ENCODE measurements around the gene CSNK1G2.

The CSNK1G2 gene

DNA sequence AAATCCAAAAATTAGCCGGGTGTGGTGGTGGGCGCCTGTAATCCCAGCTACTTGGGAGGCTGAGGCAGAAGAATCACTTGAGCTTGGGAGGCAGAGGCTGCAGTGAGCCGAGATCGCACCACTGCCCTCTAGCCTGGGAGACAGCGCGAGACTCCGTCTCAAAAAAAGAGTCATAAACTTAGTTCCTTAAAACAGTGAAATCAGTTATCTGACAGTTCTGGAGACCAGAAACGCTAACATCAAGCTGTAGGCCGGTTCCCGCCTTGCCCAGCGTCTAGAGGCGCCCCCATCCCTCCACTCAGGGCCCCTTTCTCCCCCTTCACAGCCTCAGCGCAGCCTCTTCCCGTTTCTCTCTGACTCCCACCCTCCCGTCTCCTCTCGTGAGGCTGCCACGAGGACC is 23.8 kb upstream of the CSNK1G2 start:
- CTCF ChIA-PET = interaction anchor here (1.8 kb wide), 1 partner anchor 31 kb away, joined by 3 read pairs; no protein-coding TSS in a partner anchor
- DNase-seq = peak; percentile 38 to 76 (median 73)
- Histone ChIP-seq H3K27ac (ENCODE audit: insufficient read depth in 1 of 2, low read depth in 1 of 2, low read length in 2 of 2, poor library complexity in 1 of 2, severe bottlenecking in 2 of 2) (no peak overlapping the region), H3K9me3 (ENCODE audit: control extremely low read depth in 1 of 5, control insufficient read depth in 4 of 5, insufficient read depth in 2 of 5, low read depth in 1 of 5, low read length in 4 of 5) (no peaks in the 10 kb centered on the region), H3K4me1 (ENCODE audit: control extremely low read depth in 1 of 4, control insufficient read depth in 4 of 4, insufficient read depth in 4 of 4, low read length in 3 of 4) (peaks cover 0 to 11% (median 7%) of the 10 kb centered on the region in 4 experiments), H3K4me3 (ENCODE audit: control insufficient read depth in 1 of 7, extremely low read depth in 1 of 7, insufficient read depth in 4 of 7, low read depth in 2 of 7, low read length in 6 of 7) (no peak overlapping the region), H3K27me3 (replicated peaks in 2 of 5; ENCODE audit: control insufficient read depth in 4 of 5, insufficient read depth in 5 of 5, low read length in 4 of 5) (no peaks in the 10 kb centered on the region), H3K36me3 (ENCODE audit: control insufficient read depth in 4 of 4, insufficient read depth in 4 of 4, low read length in 3 of 4) (peaks cover 0 to 79% (median 37%) of the 10 kb centered on the region in 4 experiments)
- POLR2A ChIA-PET = no interaction called here
- whole genome bisulfite sequencing (ENCODE audit: insufficient coverage) = 28% methylated on average over 9 of the region's 17 CpGs

- Histone ChIP-seq H3K36me3 (ENCODE audit: control insufficient read depth in 4 of 4, insufficient read depth in 4 of 4, low read length in 3 of 4) (peaks cover 0 to 78% (median 35%) of the 10 kb centered on the region in 4 experiments), H3K4me1 (ENCODE audit: control extremely low read depth in 1 of 4, control insufficient read depth in 4 of 4, insufficient read depth in 4 of 4, low read length in 3 of 4) (peaks cover 0 to 11% (median 7%) of the 10 kb centered on the region in 4 experiments), H3K9me3 (ENCODE audit: control extremely low read depth in 1 of 5, control insufficient read depth in 4 of 5, insufficient read depth in 2 of 5, low read depth in 1 of 5, low read length in 4 of 5) (no peaks in the 10 kb centered on the region), H3K27ac (ENCODE audit: insufficient read depth in 1 of 2, low read depth in 1 of 2, low read length in 2 of 2, poor library complexity in 1 of 2, severe bottlenecking in 2 of 2) (no peak overlapping the region), H3K4me3 (ENCODE audit: control insufficient read depth in 1 of 7, extremely low read depth in 1 of 7, insufficient read depth in 4 of 7, low read depth in 2 of 7, low read length in 6 of 7) (no peak overlapping the region), H3K27me3 (replicated peaks in 2 of 5; ENCODE audit: control insufficient read depth in 4 of 5, insufficient read depth in 5 of 5, low read length in 4 of 5) (no peaks in the 10 kb centered on the region)
- 99% methylated on average over 25 of the region's 25 CpGs for WGBS (ENCODE audit: insufficient coverage)
- POLR2A ChIA-PET = no interaction called here
- CTCF ChIA-PET = interaction anchor here (1.8 to 2.6 kb wide), 2 partner anchors 20 to 32 kb away, joined by 3 to 8 read pairs; no protein-coding TSS in a partner anchor
- DNase-seq = no peak
These were observed 23.0 kb upstream of the CSNK1G2 start for GRCh38 chr19:1917926-1918325.

DNA sequence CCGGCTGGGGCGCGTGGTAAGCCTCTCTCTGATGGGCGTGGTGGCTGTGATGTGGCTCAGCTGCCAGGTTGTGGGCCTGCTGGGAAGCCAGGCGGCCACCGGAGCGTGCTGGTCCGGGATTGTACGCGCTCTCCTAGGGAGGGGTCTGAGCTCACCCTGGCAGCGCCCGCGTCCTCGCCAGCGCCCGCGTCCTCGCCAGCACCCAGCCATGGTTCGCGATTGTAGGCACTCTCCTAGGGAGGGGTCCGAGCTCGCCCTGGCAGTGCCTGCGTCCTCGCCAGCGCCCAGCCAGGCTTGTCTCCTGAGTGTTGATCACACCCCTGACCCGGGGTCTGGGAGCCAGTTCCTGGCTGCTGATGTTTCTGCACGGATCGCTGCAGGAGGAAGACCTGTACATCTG is 22.0 kb upstream of the CSNK1G2 start:
- peaks cover 0 to 11% (median 7%) of the 10 kb centered on the region in 4 experiments for H3K4me1 ChIP-seq (ENCODE audit: control extremely low read depth in 1 of 4, control insufficient read depth in 4 of 4, insufficient read depth in 4 of 4, low read length in 3 of 4)
- ChIA-PET POLR2A (interaction anchor here (1.2 kb wide), 1 partner anchor 51 kb away, joined by 3 read pairs; no protein-coding TSS in a partner anchor), CTCF (interaction anchor here (2.2 to 2.7 kb wide), 3 partner anchors 10 to 21 kb away, joined by 6 to 16 read pairs (median 8); no protein-coding TSS in a partner anchor)
- H3K27ac ChIP-seq (ENCODE audit: insufficient read depth in 1 of 2, low read depth in 1 of 2, low read length in 2 of 2, poor library complexity in 1 of 2, severe bottlenecking in 2 of 2) = no peak overlapping the region
- DNase-seq = no peak
- peaks cover 0 to 73% (median 33%) of the 10 kb centered on the region in 4 experiments for H3K36me3 ChIP-seq (ENCODE audit: control insufficient read depth in 4 of 4, insufficient read depth in 4 of 4, low read length in 3 of 4)
- H3K4me3 ChIP-seq (ENCODE audit: control insufficient read depth in 1 of 7, extremely low read depth in 1 of 7, insufficient read depth in 4 of 7, low read depth in 2 of 7, low read length in 6 of 7) = no peak overlapping the region
- H3K9me3 ChIP-seq (ENCODE audit: control extremely low read depth in 1 of 5, control insufficient read depth in 4 of 5, insufficient read depth in 2 of 5, low read depth in 1 of 5, low read length in 4 of 5) = no peaks in the 10 kb centered on the region
- H3K27me3 ChIP-seq (replicated peaks in 2 of 5; ENCODE audit: control insufficient read depth in 4 of 5, insufficient read depth in 5 of 5, low read length in 4 of 5) = no peaks in the 10 kb centered on the region
- WGBS (ENCODE audit: insufficient coverage) = 96% methylated on average over 25 of the region's 28 CpGs

- POLR2A ChIA-PET = no interaction called here
- Histone ChIP-seq H3K4me3 (ENCODE audit: control insufficient read depth in 1 of 7, extremely low read depth in 1 of 7, insufficient read depth in 4 of 7, low read depth in 2 of 7, low read length in 6 of 7) (no peak overlapping the region), H3K4me1 (ENCODE audit: control extremely low read depth in 1 of 4, control insufficient read depth in 4 of 4, insufficient read depth in 4 of 4, low read length in 3 of 4) (peaks cover 0 to 11% (median 7%) of the 10 kb centered on the region in 4 experiments), H3K27ac (ENCODE audit: insufficient read depth in 1 of 2, low read depth in 1 of 2, low read length in 2 of 2, poor library complexity in 1 of 2, severe bottlenecking in 2 of 2) (no peak overlapping the region), H3K27me3 (replicated peaks in 2 of 5; ENCODE audit: control insufficient read depth in 4 of 5, insufficient read depth in 5 of 5, low read length in 4 of 5) (no peaks in the 10 kb centered on the region), H3K9me3 (ENCODE audit: control extremely low read depth in 1 of 5, control insufficient read depth in 4 of 5, insufficient read depth in 2 of 5, low read depth in 1 of 5, low read length in 4 of 5) (no peaks in the 10 kb centered on the region), H3K36me3 (ENCODE audit: control insufficient read depth in 4 of 4, insufficient read depth in 4 of 4, low read length in 3 of 4) (peaks cover 0 to 73% (median 37%) of the 10 kb centered on the region in 4 experiments)
- no peak for DNase-seq
- WGBS (ENCODE audit: insufficient coverage) = 98% methylated on average over 19 of the region's 19 CpGs
- CTCF ChIA-PET = interaction anchor here (0.6 to 2.7 kb wide), 6 partner anchors 9 to 44 kb away, joined by 3 to 16 read pairs (median 4); no protein-coding TSS in a partner anchor
These were observed 20.3 kb upstream of the CSNK1G2 start for GRCh38 chr19:1920644-1921043.

DNA sequence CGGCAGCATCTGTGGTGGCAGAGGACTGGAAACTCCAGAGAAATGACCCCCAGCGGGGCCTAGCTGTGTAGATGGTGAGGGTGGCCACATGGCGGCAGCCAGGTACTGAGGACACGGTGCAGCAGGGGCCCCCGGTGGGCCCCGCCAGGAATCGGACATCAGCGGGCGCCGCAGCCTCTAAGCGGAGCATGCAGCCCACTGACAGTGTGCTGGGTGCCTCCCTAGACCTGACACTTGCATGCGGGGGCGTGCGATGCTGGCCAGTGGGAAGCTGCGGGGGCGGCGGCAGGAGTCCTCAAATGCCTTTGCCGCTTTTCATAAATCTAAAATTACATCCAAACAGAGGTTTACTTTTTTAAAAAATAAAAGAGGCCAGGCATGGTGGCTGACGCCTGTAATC is 19.6 kb upstream of the CSNK1G2 start:
- no peaks in the 10 kb centered on the region for H3K27me3 ChIP-seq (replicated peaks in 2 of 5; ENCODE audit: control insufficient read depth in 4 of 5, insufficient read depth in 5 of 5, low read length in 4 of 5)
- CTCF ChIA-PET = interaction anchor here (0.6 to 2.2 kb wide), 3 partner anchors 12 to 19 kb away, joined by 3 to 6 read pairs (median 4); no protein-coding TSS in a partner anchor
- H3K4me3 ChIP-seq (ENCODE audit: control insufficient read depth in 1 of 7, extremely low read depth in 1 of 7, insufficient read depth in 4 of 7, low read depth in 2 of 7, low read length in 6 of 7) = no peak overlapping the region
- POLR2A ChIA-PET = no interaction called here
- H3K36me3 ChIP-seq (ENCODE audit: control insufficient read depth in 4 of 4, insufficient read depth in 4 of 4, low read length in 3 of 4) = peaks cover 0 to 72% (median 38%) of the 10 kb centered on the region in 4 experiments
- H3K4me1 ChIP-seq (ENCODE audit: control extremely low read depth in 1 of 4, control insufficient read depth in 4 of 4, insufficient read depth in 4 of 4, low read length in 3 of 4) = peaks cover 0 to 11% (median 7%) of the 10 kb centered on the region in 4 experiments
- DNase-seq = no peak
- WGBS (ENCODE audit: insufficient coverage) = 100% methylated on average over 17 of the region's 19 CpGs
- no peak overlapping the region for H3K27ac ChIP-seq (ENCODE audit: insufficient read depth in 1 of 2, low read depth in 1 of 2, low read length in 2 of 2, poor library complexity in 1 of 2, severe bottlenecking in 2 of 2)
- no peaks in the 10 kb centered on the region for H3K9me3 ChIP-seq (ENCODE audit: control extremely low read depth in 1 of 5, control insufficient read depth in 4 of 5, insufficient read depth in 2 of 5, low read depth in 1 of 5, low read length in 4 of 5)

- POLR2A ChIA-PET = no interaction called here
- 97% methylated on average over 15 of the region's 15 CpGs for WGBS (ENCODE audit: insufficient coverage)
- no peak for DNase-seq
These were observed 19.1 kb upstream of the CSNK1G2 start for GRCh38 chr19:1921825-1922224.

DNA sequence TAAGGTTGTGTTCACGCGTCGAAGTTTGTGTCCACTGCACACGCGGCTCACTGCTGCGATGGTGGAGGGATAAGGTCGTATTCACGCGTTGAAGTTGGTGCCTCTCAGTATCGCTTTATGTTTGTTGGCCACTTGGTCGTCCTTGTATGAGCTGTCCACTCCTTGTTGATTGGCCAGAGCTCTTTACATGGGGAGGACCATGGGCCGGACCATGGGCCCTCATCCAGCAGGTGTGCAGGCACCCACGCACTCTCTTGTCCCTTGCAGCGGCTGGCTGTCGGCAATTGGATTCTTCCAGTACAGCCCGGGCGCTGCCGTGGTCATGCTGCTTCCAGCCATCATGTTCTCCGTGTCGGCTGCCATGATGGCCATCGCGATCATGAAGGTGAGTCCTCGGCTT is 18.2 kb upstream of the CSNK1G2 start:
- Histone ChIP-seq H3K27ac (ENCODE audit: insufficient read depth in 1 of 2, low read depth in 1 of 2, low read length in 2 of 2, poor library complexity in 1 of 2, severe bottlenecking in 2 of 2) (no peak overlapping the region), H3K4me3 (ENCODE audit: control insufficient read depth in 1 of 7, extremely low read depth in 1 of 7, insufficient read depth in 4 of 7, low read depth in 2 of 7, low read length in 6 of 7) (no peak overlapping the region), H3K27me3 (replicated peaks in 2 of 5; ENCODE audit: control insufficient read depth in 4 of 5, insufficient read depth in 5 of 5, low read length in 4 of 5) (no peaks in the 10 kb centered on the region), H3K4me1 (ENCODE audit: control extremely low read depth in 1 of 4, control insufficient read depth in 4 of 4, insufficient read depth in 4 of 4, low read length in 3 of 4) (no peaks in the 10 kb centered on the region), H3K36me3 (ENCODE audit: control insufficient read depth in 4 of 4, insufficient read depth in 4 of 4, low read length in 3 of 4) (peaks cover 0 to 63% (median 36%) of the 10 kb centered on the region in 4 experiments), H3K9me3 (ENCODE audit: control extremely low read depth in 1 of 5, control insufficient read depth in 4 of 5, insufficient read depth in 2 of 5, low read depth in 1 of 5, low read length in 4 of 5) (no peaks in the 10 kb centered on the region)
- WGBS (ENCODE audit: insufficient coverage) = 94% methylated on average over 23 of the region's 23 CpGs
- DNase-seq = no peak
- ChIA-PET POLR2A (no interaction called here), CTCF (interaction anchor here (1.1 kb wide), 1 partner anchor 25 kb away, joined by 3 read pairs; no protein-coding TSS in a partner anchor)

More at GRCh38 chr19:1921825-1922224, 19.1 kb upstream of the CSNK1G2 start:
- H3K27me3 ChIP-seq (replicated peaks in 2 of 5; ENCODE audit: control insufficient read depth in 4 of 5, insufficient read depth in 5 of 5, low read length in 4 of 5) = no peaks in the 10 kb centered on the region
- peaks cover 0 to 6% (median 3%) of the 10 kb centered on the region in 4 experiments for H3K4me1 ChIP-seq (ENCODE audit: control extremely low read depth in 1 of 4, control insufficient read depth in 4 of 4, insufficient read depth in 4 of 4, low read length in 3 of 4)
- H3K27ac ChIP-seq (ENCODE audit: insufficient read depth in 1 of 2, low read depth in 1 of 2, low read length in 2 of 2, poor library complexity in 1 of 2, severe bottlenecking in 2 of 2) = no peak overlapping the region
- no peak overlapping the region for H3K4me3 ChIP-seq (ENCODE audit: control insufficient read depth in 1 of 7, extremely low read depth in 1 of 7, insufficient read depth in 4 of 7, low read depth in 2 of 7, low read length in 6 of 7)
- H3K36me3 ChIP-seq (ENCODE audit: control insufficient read depth in 4 of 4, insufficient read depth in 4 of 4, low read length in 3 of 4) = peaks cover 0 to 67% (median 38%) of the 10 kb centered on the region in 4 experiments
- H3K9me3 ChIP-seq (ENCODE audit: control extremely low read depth in 1 of 5, control insufficient read depth in 4 of 5, insufficient read depth in 2 of 5, low read depth in 1 of 5, low read length in 4 of 5) = no peaks in the 10 kb centered on the region
- CTCF ChIA-PET = interaction anchor here (0.6 kb wide), 1 partner anchor 15 kb away, joined by 4 read pairs; no protein-coding TSS in a partner anchor
